Fibroblast of villous mesenchyme (primary cell): Measurements from ENCODE around the gene RTN4IP1. TPM values are rescaled to one million over a fixed set of nuclear protein-coding genes. Genes with fewer than 3 reads are reported as not detected.
"Not testable (repeated sequence)": the region's sequence is repeated elsewhere in the genome, so short reads cannot be mapped to it uniquely, and the experiment has no call there.

ENCODE experiments used
- DNase-seq: peaks from one replicate; pipeline ENCODE4 v3.0.0-alpha.2; 2010; ENCODE audit warnings: low read depth
- H3K4me3 ChIP-seq: 2 replicates; pipeline ENCODE4 v1.5.1; 2011; ENCODE audit warnings: low read depth, mild to moderate bottlenecking, low read length
- total RNA-seq: library from RNA; depleted of rRNA; stranded (reverse); fragments of >200 nt; gene quantifications from 2 replicates; pipeline ENCODE4 v1.2.3, GENCODE V29; 2012
- TF ChIP-seq, protein P1 (sequence below): IDR thresholded peaks from 2 replicates; pipeline ENCODE4 v1.5.1; 2012; ENCODE audit warnings: low read depth, mild to moderate bottlenecking, low read length; ENCODE audit not compliant: insufficient read depth

The RTN4IP1 gene
- total RNA-seq, 1 donor = 8.2 TPM

DNA sequence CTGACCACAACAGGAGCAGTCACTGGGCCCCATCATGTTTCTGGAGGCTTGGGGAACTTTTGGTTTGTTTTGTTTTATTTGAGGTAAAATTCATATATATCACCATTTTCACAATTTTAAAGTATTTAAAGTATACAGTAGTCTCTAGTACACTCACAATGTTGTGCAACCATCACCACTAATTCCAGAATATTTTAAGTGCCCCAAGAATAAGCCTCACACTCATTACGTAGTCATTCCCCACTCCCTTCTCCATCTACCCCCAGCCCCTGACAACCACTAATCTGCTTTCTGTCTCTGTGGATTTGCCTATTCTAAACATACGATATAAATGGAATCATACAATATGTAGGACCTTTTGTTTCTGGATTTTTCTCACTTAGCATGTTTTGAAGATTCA is 29.0 kb downstream of the RTN4IP1 start:
- no peak overlapping the region for H3K4me3 ChIP-seq
- DNase-seq = no peak
- TF ChIP-seq, protein P1, sequence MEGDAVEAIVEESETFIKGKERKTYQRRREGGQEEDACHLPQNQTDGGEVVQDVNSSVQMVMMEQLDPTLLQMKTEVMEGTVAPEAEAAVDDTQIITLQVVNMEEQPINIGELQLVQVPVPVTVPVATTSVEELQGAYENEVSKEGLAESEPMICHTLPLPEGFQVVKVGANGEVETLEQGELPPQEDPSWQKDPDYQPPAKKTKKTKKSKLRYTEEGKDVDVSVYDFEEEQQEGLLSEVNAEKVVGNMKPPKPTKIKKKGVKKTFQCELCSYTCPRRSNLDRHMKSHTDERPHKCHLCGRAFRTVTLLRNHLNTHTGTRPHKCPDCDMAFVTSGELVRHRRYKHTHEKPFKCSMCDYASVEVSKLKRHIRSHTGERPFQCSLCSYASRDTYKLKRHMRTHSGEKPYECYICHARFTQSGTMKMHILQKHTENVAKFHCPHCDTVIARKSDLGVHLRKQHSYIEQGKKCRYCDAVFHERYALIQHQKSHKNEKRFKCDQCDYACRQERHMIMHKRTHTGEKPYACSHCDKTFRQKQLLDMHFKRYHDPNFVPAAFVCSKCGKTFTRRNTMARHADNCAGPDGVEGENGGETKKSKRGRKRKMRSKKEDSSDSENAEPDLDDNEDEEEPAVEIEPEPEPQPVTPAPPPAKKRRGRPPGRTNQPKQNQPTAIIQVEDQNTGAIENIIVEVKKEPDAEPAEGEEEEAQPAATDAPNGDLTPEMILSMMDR = no peak

DNA sequence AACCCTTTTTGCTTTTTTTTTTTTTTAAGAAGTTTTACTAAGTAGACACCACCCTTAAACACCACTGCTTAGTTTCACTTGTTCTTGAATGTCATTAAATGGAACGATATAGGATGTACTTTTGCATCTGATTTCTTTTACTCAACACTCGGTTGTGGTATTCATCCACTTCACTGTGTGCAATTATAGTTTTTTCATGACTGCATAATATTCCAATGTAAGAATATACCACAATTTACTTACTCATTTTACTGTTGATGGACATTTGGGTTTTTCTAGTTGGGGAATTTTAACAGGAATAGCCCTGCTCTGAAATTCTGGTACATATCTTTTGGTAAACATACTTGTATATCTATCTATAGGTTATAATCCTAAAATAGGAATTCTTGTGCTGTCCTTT is 29.9 kb downstream of the RTN4IP1 start:
- DNase-seq = no peak
- TF ChIP-seq, protein P1 = no peak

DNA sequence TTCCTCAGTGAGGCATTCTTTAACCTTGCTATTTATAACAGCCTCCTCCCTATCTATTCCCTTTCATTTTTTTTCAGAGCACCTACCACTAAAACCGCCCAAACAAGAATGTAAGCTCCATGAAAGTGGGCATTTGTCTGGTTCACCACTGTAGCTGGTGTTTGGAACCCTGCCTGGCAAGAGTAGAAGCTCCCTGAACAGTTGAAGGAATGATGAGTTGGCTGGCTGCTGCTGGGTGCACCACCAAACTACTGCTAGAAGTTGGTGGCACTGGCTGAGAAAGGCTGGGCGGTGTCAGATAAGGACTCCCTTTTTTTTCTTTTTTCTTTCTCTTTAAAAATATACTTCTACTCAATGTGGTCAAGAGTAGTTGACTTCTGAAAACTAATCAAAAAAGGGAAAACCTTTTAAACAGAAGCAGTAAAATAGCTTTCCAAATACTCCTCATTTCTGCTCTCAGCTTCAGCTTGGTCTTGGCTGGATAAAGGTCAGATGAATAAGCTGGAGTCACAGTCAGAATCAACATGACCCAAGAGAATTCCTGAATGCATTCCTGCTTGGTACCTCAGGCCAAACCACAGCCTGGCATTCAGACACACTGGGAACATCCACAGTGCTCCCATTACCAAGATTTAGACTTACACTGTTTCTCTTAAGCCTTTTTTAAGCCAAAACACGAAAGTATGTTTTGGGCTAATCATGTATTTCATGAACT is 38.0 kb downstream of the RTN4IP1 start:
- TF ChIP-seq, protein P1 = no peak
- H3K4me3 ChIP-seq = no peak overlapping the region
- peak; percentile 55 for DNase-seq

More for the DNA sequence above, 29.9 kb downstream of the RTN4IP1 start:
- no peak overlapping the region for H3K4me3 ChIP-seq

DNA sequence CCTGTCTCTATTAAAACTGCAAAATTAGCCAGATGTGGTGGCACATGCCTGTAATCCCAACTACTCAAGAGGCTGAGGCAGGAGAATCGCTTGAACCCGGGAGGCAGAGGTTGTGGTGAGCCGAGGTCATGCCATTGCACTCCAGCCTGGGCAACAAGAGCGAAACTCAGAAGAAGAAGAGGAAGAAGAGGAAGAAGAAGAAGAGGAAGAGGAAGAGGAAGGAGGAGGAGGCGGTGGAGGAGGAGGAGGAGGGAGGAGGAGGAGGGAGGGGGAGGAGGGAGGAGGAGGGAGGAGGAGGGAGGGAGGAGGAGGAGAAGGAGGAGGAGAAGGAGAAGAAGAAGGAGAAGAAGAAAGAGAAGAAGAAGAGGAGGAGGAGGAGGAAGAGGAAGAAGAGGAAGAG is 40.4 kb downstream of the RTN4IP1 start:
- DNase-seq = not testable (repeated sequence)

DNA sequence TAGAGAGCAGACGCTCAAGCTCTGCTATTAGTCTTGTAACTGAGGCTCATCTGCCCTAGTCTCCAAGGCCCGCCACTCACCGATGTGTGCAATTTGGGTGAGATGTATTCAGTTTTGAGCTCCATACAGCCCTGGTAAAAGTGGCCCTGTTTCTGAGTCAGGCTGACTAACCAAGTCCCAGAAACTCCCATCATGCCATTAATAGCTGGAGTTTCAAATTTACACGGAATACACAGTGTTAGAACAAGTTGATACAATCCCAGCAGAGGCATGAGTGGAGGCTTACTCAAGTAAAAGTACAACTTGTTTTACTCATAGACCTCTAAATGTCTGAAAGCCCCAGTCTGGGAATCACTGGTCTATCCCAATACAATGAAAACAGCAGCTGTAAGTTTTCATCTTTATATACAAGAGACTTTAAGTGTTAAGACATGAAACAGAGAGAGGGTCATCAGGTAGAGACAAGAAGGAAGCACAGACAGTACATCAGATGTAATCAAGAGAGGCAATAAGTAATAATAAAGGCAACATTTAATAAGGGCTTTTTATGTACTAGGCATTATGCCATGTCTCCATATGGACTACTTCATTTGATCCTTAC is 42.4 kb downstream of the RTN4IP1 start:
- no peak for DNase-seq
- no peak overlapping the region for H3K4me3 ChIP-seq
- TF ChIP-seq, protein P1 = no peak

More for the DNA sequence above, 40.4 kb downstream of the RTN4IP1 start:
- not testable (repeated sequence) for H3K4me3 ChIP-seq

DNA sequence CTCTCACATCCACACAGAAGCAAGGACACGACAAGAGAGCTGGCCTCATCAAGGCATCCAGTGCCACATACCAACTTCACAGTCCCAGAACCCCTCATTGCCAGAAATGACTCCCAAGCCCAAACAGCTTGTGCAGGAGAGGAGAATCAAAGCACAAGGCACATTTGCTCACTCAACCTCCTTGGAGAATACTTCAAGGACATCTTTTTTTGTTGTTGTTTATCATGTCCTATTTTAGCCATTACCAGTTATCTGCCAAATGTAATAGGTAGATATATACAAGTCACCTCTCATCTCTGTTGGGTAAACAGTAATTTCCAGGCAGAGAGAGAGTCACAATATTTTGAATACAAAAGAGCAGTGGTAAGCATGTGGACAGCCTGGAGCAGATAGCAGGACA is 47.8 kb downstream of the RTN4IP1 start:
- TF ChIP-seq, protein P1 = no peak
- no peak overlapping the region for H3K4me3 ChIP-seq
- no peak for DNase-seq

DNA sequence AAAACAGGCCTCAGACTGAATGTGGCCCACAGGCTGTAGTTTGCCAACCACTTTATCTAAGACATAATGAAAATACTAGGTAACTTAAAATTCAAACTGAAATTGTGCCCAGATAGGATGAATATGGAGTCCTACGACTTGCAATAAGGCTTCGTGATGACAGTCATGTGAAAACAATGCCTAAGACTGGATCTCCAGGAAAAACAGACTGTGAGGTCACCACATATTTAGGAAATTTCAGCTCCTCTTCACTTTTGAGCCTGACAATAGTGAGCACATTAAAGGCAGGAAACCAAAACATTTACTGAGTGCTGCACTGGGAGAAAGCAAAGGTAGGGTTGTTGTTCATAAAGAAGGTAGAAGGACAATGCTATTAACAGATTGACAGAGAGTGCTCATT is 50.0 kb downstream of the RTN4IP1 start:
- TF ChIP-seq, protein P1 = no peak
- H3K4me3 ChIP-seq = no peak overlapping the region
- DNase-seq = no peak
